ENCODE data around the gene PDP2.

GRCh38 chr16:66913081-66913480 is 32.8 kb downstream of the PDP2 start:
- TF ChIP-seq CTCF (IDR thresholded peaks at IDR 0.05; ENCODE audit: extremely low read depth in 1 of 2, insufficient read depth in 1 of 2, low read depth in 1 of 2, low read length in 2 of 2) (no peak), POLR2A (IDR thresholded peaks at IDR 0.05; ENCODE audit: low read depth, low read length) (no peak), POLR2AphosphoS5 (IDR thresholded peaks at IDR 0.05; ENCODE audit: insufficient read depth, low read depth, low read length) (no peak), GATA2 (IDR thresholded peaks at IDR 0.05; ENCODE audit: insufficient read depth, insufficient read length, low read depth, low read length) (no peak)
